Breast epithelium (tissue), 3 donors: Measurements from ENCODE around the gene COL4A2.

Source experiments
- POLR2A ChIP-seq: fragments of 450-650 bp; IDR thresholded peaks from one replicate; pipeline ENCODE4 v1.6.1; 2016; ENCODE audit warnings: antibody characterized with exemption, mild to moderate bottlenecking, moderate library complexity
- TF ChIP-seq, protein P1 (sequence below), 3 donors: fragments of 450-650 bp; IDR thresholded peaks; one replicate each; pipeline ENCODE4 v1.5.1; 2016 to 2017; ENCODE audit warnings: antibody characterized with exemption in 3 of 3, mild to moderate bottlenecking in 3 of 3, moderate library complexity in 3 of 3

DNA sequence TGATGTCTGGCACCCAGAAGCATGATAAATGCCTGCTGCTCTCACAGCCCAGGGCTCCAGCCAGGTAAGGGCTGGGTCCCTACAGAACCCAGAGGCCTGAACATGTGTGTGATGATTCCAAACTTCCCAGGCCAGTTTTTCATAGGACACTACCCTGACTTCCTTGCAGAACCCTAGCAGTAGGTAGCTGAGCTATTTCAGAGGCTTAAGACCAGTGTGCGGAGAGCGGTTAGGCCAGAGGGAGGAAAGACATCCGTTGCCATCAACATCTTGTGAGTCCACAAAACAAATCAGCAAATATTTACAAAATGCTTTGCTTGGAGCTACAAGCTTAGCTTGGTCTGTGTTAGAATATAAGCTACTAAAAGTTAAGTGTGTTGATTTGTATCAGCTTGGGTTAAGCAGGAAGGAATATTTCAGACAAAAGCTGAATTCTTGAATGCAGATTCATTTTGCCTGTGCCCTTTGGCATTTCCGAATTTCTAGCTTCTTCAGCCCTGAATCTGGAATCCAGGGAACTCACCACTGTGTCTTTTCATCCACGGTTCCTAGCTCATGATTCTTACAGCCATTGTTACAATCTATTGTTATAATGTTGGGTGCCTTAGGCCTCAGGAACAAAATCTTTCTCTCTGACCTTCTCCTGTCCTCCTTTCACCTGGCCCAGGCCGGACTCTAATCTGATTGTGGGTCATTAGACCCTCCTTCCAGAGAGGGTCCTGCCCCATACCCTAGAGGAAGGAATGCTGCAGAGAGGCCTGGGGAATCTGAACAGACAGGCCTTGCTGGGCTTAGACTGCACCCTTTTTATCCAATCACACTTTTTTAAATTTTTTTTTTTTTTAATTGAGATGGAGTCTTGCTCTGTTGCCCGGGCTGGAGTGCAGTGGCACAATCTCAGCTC, 242.1 kb downstream of the COL4A2 start:
- TF ChIP-seq, protein P1, sequence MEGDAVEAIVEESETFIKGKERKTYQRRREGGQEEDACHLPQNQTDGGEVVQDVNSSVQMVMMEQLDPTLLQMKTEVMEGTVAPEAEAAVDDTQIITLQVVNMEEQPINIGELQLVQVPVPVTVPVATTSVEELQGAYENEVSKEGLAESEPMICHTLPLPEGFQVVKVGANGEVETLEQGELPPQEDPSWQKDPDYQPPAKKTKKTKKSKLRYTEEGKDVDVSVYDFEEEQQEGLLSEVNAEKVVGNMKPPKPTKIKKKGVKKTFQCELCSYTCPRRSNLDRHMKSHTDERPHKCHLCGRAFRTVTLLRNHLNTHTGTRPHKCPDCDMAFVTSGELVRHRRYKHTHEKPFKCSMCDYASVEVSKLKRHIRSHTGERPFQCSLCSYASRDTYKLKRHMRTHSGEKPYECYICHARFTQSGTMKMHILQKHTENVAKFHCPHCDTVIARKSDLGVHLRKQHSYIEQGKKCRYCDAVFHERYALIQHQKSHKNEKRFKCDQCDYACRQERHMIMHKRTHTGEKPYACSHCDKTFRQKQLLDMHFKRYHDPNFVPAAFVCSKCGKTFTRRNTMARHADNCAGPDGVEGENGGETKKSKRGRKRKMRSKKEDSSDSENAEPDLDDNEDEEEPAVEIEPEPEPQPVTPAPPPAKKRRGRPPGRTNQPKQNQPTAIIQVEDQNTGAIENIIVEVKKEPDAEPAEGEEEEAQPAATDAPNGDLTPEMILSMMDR (IDR thresholded peaks at IDR 0.05) = no peak
- no peak for TF ChIP-seq POLR2A
